K562 (cell line): ENCODE results near the gene NR2F6. TPM values are rescaled to one million over a fixed set of nuclear protein-coding genes. Genes with fewer than 3 reads are reported as not detected.

Experiments used
- GATAD2A ChIP-seq: fragments of 450-650 bp; IDR thresholded peaks from 2 replicates; pipeline ENCODE4 v1.6.1; 2017
- HDAC1 ChIP-seq, 2 experiments: fragments of 450-650 bp; IDR thresholded peaks; 2 replicates each; pipeline ENCODE4 v1.6.1; 2016 to 2017; ENCODE audit warnings: inconsistent platforms in 1 of 2, mild to moderate bottlenecking in 1 of 2, moderate library complexity in 1 of 2
- WHSC1 ChIP-seq: IDR thresholded peaks from one replicate; pipeline ENCODE4 v1.6.1; 2012; ENCODE audit warnings: low read length, control low read depth, inconsistent platforms
- ZNF124 ChIP-seq: sonication (generic); formaldehyde crosslinking; IDR thresholded peaks from 2 replicates; pipeline ENCODE4 v1.8.1; 2022; ENCODE audit warnings: missing genetic modification reagents
- polyA plus RNA-seq, 8 experiments: library from polyadenylated mRNA; depleted of rRNA in 4 of 8; stranded (reverse) in 5 of 8; unstranded in 3 of 8; fragments of >200 nt; fragmentation: Nextera tagmentation in 2 of 8; fragmentation: Illumina TruSeq in 1 of 8; extraction: Ambion mirVana in 2 of 8; extraction: Trizol in 1 of 8; gene quantifications; 2 replicates each; pipeline versions ENCODE4 v1.2.1 to v1.2.3, GENCODE V29; 2011 to 2014; ENCODE audit warnings: inconsistent platforms in 1 of 8, missing spikeins in 1 of 8
- total RNA-seq, 7 experiments: library from RNA; depleted of rRNA in 6 of 7; stranded (reverse); fragments of >200 nt in 6 of 7; fragmentation: Illumina TruSeq in 2 of 7; extraction: Trizol in 2 of 7; gene quantifications; 2 replicates each; pipeline versions ENCODE4 v1.2.1 to v1.2.3, GENCODE V29; 2011 to 2021; ENCODE audit warnings: low replicate concordance in 1 of 7
- TF ChIP-seq, protein P1 (sequence below): fragments of 200-800 bp; sonication (Bioruptor generic); IDR thresholded peaks from 2 replicates; pipeline ENCODE4 v1.6.1; 2017; ENCODE audit warnings: missing genetic modification characterization, missing compliant biosample characterization
- TF ChIP-seq, protein P2 (sequence below), 3 experiments: fragments of 200-800 bp in 1 of 3; sonication (Bioruptor generic) in 1 of 3; sonication (generic) in 1 of 3; formaldehyde crosslinking in 1 of 3; IDR thresholded peaks; 2 replicates each; pipeline versions ENCODE4 v1.6.1 to v1.8.0; 2016 to 2022; ENCODE audit warnings: mild to moderate bottlenecking in 2 of 3, missing compliant biosample characterization in 2 of 3, missing genetic modification characterization in 2 of 3, missing genetic modification reagents in 1 of 3

The NR2F6 gene
- total and polyA plus RNA-seq, 9 of the 15 experiments (the other 6 are each of a cell fraction or from before 2014, with no cell fraction given): 0.76 to 97.5 (median 18.8) TPM

- TF ChIP-seq, protein P1, sequence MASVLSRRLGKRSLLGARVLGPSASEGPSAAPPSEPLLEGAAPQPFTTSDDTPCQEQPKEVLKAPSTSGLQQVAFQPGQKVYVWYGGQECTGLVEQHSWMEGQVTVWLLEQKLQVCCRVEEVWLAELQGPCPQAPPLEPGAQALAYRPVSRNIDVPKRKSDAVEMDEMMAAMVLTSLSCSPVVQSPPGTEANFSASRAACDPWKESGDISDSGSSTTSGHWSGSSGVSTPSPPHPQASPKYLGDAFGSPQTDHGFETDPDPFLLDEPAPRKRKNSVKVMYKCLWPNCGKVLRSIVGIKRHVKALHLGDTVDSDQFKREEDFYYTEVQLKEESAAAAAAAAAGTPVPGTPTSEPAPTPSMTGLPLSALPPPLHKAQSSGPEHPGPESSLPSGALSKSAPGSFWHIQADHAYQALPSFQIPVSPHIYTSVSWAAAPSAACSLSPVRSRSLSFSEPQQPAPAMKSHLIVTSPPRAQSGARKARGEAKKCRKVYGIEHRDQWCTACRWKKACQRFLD (CRISPR knock-in tag): no peak
- TF ChIP-seq ZNF124 (CRISPR knock-in tag) (no peak), HDAC1 (IDR thresholded peaks at IDR 0.05) (no peak), WHSC1 (no peak), GATAD2A (0 out of 2 replicates have a peak, but pooled peaks have one; percentile 25)
- TF ChIP-seq, protein P2, sequence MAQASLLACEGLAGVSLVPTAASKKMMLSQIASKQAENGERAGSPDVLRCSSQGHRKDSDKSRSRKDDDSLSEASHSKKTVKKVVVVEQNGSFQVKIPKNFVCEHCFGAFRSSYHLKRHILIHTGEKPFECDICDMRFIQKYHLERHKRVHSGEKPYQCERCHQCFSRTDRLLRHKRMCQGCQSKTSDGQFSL (CRISPR knock-in tag; IDR thresholded peaks at IDR 0.05): peak; percentile 74; the same call in 1 of the 2 replicates
- TF ChIP-seq, protein P2 (tag; IDR thresholded peaks at IDR 0.05): peak in 1 of 2 experiments; percentile 31; a peak in 1 of 4 replicates
- TF ChIP-seq, all 486 proteins: peak for 4
Observed at GRCh38 chr19:17243211-17243829, 2.4 kb downstream of the NR2F6 start (continued).
